Subcutaneous adipose tissue (tissue), 4 donors: ENCODE data around the gene LTBP4. TPM values are rescaled to one million over a fixed set of nuclear protein-coding genes. Genes with fewer than 3 reads are reported as not detected.

Experiments
- CTCF ChIP-seq: fragments of 450-650 bp; IDR thresholded peaks from one replicate; pipeline ENCODE4 v1.5.1; 2016; ENCODE audit warnings: low read depth, mild to moderate bottlenecking, control low read depth, antibody characterized with exemption, moderate library complexity
- total RNA-seq, 4 donors: library from RNA; depleted of rRNA; stranded (reverse); fragments of >200 nt; gene quantifications; one replicate each; pipeline ENCODE4 v1.1.0, GENCODE V29; 2016

Gene LTBP4
- total RNA-seq, 4 donors from 2014 or later, result 39.0 to 170 (median 78.7) TPM

GRCh38 chr19:40586611-40587010 lies 14.6 kb upstream of the LTBP4 start:
- TF ChIP-seq CTCF, result no peak

GRCh38 chr19:40588110-40588854 lies 12.9 kb upstream of the LTBP4 start:
- TF ChIP-seq CTCF, result no peak

- no peak for TF ChIP-seq CTCF
Measured at GRCh38 chr19:40588926-40589569, 12.1 kb upstream of the LTBP4 start.

GRCh38 chr19:40589591-40590429 lies 11.4 kb upstream of the LTBP4 start:
- no peak for TF ChIP-seq CTCF

- no peak for TF ChIP-seq CTCF
Measured at GRCh38 chr19:40590464-40591265, 10.5 kb upstream of the LTBP4 start.

GRCh38 chr19:40592170-40592569 lies 9.0 kb upstream of the LTBP4 start:
- no peak for TF ChIP-seq CTCF
